HG02759 (cell line): ENCODE measurements around the gene RHOU.
"Not testable (repeated sequence)": the region's sequence is repeated elsewhere in the genome, so short reads cannot be mapped to it uniquely, and the experiment has no call there.

ENCODE experiments used
- ATAC-seq: cut with Tn5 transposase; IDR thresholded peaks from one replicate; pipeline ENCODE4 v1.9.1; 2021; ENCODE audit warnings: mild to moderate bottlenecking, moderate library complexity; ENCODE audit not compliant: unreplicated experiment

Gene RHOU

DNA sequence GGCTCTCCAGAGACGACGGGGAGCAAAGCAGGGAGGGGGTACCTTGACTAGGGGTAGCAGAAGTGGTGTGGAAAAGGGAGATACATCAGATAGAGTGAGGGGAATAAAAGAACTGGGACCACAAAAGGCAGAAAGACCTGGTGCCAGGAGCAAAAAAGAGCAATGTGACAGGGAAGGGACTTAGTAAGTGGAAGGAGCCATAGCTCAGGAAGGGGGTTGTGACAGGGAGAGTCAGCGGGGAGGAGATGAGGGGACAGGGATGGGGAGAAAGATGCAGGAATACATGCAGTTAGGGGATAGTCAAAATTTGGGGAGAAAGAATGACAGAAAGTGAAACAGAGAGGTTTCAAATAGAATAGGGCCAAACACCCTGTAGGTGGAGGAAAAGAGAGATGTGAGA, 20.5 kb downstream of the RHOU start:
- no peak for ATAC-seq

DNA sequence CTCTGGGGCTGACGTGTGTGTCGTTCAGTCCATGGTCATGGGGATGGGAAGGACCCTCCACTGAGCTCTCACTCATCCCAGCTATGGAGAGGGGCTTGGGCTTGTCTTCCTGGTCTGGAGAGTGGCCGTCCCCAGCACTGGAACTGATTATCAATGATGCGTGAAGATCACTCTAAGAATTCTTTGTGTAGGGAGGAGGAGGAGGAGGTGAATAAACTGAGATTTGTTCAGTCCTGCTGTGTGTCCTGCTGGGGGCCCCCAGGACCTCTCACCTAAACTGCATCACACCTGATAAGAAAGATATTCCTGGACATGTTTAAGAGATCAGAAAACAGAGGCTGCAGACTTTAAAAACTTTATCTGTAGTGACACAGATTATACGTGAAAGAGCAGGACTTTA, 21.2 kb downstream of the RHOU start:
- no peak for ATAC-seq

DNA sequence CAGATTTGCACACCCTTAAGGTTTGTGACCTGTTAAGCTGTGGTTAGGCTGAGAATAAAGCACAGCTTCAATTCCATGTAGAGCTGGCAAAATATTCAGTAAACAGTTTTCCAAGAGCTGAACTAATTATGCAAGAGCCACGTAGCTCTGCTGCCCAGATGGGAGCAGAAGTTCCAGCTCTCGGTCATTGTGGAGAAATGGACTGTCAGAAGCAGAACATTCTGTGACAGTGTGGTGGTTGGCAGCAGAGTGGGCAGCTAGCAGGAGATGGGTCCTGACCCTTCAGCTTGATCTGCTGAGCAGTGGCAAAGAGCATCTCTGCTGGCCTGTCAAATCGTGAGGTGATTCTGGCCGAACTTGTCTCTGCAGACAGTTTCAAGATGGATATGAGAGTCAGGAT, 23.2 kb downstream of the RHOU start:
- ATAC-seq: no peak

DNA sequence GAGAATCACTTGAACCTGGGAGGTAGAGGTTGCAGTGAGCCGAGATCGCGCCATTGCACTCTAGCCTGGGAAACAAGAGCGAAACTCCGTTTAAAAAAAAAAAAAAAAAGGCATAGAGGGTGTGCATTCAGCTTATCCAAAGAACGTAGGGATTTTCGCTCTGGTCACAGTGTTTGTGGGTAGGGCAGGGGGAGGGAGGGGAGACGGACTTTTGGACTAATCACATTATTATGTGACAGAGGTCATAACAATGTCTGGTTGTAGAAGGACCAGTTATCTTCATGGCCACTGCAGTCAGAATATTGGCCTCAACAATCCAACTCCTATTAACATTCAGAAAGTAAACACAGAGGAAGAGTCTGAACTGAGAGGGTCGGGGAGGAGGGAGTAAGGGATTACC, 25.7 kb downstream of the RHOU start:
- ATAC-seq: no peak

DNA sequence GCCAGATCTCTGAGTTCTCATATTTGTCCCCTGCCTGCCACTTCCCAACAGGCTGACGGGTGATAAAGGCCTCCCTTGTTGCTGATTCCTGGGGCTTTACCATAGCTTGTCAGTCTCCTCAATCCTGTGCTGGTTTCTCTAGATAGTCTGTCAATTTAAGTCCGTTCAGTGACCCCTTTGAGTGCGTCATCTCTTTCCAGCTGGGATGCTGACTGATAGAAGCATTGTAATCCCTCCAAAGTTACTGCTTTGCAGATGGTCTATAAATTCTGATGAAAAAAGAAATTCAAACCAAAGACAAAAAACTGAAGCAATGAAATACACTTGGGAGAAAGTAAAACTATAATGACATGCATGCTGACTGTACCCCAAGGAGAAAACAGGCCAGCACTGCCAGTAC, 28.3 kb downstream of the RHOU start:
- ATAC-seq: no peak

DNA sequence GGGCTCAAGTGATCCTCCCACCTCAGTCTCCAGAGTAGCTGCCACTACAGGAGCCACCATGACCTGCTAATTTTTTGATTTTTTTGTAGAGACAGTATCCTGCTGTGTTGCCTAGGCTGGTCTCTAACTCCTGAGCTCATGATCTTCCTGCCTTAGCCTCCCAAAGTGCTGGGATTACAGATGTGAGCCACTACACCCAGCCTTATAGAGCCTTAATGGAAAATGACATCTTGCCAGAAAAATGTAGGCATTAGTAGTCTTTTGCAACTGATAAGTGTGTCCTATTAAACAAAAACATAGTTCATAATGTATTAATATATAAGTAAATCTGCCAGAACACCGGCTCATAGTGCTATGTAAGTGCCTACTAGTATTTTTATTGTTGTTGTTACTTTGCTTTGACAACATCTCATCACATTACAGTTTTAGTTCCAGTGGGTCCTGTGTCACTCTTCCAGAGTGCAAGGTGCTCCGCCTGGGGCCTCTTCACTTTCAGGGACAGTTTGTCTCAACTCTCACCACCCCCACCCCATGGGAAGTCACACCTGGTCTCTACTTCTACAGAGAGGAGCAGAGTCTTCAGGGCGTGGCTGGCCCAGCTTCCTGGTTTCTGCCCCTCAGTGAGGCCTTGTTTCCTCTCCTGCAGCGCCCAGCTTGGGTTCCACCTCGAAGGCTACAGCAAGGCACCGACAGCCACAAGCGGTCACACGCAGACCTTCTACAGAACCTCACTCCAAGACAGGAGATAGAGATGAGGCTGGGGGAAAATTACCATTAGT, 30.1 kb downstream of the RHOU start:
- no peak for ATAC-seq

DNA sequence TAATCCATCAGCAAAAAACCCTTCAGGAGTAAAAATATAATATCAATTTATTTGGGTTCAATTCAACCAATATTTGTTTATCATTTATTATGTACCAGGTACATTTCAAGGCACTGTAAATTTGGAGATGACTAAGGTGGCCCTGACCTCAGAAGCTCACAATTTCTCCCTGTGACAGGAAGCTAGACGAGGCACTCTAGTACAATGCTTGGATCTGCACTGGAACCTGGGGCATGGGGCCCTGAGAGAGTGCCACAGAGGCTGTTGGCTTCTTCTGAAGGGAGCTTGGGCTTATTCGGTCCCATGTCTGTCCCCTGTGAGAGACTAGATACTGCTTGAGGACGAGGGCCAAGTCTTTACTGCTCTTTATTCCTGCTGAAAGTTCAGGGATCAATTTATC, 31.5 kb downstream of the RHOU start:
- ATAC-seq: no peak

DNA sequence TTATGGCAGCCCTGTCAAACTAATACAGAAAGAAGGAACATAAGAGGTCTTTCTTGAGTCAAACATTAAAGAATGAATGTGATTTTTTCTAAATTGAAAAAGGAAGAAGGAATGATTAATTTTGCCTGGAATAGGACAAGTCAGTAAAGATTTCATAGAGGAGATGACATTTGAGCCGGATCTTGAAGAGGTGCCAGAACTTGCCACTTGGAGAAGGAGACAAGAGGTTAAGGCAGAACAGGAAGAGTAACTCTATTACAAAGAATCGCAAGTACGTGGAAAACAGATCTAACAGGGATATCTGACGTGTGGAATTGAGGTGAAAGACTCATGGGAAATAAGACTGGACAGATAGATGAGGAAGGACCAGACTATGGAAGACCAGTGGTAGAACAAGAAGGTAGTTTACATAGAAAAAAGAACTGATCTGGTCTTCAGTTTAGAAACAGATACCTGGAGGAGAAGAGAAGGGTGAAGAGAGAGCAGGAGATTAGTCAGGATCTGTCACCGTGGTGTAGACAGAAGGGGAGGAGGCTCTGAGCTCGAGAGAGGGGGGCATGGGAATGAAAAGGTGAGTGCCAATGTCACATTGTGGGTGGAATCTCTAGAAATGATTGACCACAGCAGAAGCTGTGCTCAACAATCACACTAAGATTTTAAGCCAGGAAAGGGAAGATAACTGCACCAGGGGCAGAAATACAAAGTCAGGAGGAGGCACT, 32.5 kb downstream of the RHOU start:
- ATAC-seq: no peak

DNA sequence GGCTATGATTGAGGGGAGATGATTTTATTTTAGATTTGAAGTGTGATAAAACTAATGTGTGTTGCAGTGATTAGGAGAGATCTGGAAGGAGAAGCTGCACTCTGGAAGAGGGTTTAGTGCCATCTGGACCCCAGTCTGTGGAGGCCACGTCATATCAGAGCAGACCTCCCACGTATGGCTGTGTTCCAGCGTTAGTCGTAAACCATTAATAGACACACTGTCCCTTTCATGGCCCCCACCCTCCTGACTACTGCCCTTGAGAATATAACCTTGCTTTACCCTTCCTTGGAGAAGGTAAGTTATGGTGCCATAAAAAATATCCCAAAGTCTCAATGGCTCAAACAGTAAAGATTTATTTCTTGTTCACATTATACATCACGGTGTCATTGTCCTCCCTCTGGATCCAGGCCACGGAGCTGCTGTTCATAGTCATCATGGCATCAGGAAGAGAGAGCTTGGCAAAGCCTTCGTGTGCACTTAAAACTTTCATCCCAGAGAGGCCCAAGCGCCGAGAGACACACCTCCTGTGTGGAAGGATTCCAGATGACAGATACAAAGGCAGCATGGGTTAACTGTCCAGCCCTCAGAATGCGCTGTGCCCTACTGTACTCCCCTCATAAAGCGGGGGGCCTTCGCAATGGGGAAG, 33.2 kb downstream of the RHOU start:
- ATAC-seq: no peak

DNA sequence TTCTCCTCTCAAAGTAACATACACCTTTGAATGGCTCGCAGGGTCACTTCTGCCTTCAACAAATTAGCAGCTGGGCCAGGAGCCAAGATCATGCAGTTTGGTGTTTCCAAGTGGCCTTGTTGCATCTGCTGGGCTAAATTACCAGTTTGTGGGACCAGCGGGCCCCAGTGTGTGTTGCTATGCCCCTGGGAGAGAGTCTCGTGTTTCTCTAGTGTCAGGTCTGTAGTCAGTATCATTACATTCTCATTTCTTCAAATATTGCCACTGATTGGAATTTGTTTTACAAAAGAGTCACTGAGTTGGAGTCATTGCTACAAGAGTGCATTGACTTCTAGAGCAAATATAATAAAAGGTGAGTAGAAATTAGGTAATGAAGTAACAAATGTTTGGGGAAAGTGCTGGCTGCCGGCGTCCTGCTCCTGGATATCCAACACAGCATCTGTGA, 35.5 kb downstream of the RHOU start:
- no peak for ATAC-seq

DNA sequence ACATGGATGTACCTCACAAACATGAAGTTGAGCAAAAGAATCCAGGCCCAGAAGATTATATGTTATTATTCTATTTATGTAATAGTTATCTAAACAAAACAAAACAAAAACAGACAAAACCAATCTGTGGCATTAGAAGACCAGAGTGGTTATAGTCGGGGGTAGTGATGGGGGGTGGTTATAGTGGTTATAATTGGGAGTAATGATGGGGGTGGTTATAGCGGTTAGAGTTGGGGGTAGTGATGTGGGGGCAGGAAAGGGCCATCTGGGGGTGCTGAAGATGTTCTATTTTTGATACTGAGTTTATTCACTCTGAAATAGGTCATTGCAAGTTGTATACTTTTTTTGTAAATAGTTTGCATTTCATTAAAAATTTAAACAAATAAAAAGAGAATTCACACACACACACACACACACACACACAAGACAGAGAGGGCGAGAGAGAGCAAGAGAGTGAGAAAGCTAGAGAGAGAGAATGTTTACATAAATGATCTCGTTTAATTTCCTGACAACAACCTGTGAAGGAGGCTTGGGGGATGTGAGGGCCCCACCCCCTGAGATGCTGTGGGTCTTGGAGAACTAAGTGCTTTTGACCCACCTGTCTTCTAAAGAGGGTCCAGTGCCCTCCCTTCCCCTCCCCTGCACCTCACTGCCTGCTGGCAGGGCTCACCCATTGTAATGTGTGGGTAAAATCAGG, 37.4 kb downstream of the RHOU start:
- ATAC-seq: no peak

DNA sequence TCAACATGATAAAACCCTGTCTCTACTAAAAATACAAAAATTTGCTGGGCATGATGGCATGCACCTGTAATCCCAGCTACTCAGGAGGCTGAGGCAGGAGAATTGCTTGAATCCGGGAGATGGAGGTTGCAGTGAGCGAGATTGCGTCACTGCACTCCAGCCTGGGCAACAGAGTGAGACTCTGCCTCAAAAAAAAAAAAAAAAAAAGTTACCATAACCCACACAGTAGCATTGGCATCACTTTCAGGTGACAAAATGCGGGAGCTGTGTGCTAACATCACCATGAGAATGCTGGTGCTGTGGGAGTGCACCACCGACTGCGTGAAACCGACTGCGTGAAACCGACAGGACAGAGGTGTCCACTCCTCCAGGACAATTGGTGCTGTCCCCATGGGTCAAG, 40.7 kb downstream of the RHOU start:
- not testable (repeated sequence) for ATAC-seq

DNA sequence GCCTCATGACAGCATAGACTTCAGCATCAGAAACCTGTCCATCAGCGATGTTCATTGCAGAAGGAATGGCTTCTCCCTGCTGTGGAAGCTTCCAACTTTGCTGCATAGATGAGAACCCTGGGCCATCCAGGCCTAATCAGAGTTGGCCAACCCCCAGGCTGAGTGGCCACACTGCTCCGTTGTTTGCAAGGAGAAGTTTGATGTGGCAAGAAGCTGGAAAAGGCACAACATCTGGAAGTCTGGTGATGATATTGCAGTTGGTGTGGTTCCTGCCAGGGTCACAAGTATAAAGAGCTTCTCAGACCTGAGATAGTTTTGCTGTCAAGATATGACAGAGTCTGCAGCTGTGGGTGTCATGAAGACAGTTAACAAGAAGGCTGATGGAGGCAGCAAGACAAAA, 41.2 kb downstream of the RHOU start:
- ATAC-seq: no peak

DNA sequence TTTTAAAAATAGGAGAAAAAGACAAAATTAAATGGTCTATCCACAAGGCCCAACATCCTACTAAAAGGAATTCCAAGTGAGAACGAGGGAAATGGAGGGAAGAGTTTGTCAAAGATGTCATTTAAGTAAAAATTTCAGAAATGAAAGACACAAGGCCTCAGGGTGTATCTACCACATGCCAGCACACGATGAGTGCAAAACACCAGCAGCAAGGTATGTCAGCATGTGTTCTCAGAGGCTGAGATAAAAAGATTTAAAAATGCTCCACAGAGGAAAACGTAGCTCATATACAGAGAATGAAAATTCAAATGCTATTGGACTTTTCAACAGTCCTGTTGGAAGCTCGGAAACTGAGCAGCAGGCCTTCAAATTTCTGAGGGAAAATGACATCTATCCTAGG, 42.0 kb downstream of the RHOU start:
- no peak for ATAC-seq

DNA sequence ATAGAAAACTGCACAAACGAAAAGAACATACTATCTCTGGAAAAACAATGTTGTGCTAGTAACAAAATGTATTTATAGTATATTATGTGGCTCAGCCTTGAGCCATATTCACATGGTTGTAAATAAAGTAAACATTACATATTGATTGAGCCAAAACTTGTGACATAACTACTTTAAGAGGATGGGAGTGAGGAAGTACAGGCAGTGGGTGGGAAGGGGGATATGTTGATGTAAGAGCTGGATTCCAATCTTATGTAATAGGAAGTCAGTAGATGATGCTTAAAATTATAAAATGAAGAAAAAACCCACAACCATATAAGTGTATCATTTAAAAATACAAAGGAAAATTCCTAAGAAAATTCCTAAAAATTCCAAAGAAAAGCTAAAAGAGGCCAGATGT, 42.7 kb downstream of the RHOU start:
- ATAC-seq: no peak

DNA sequence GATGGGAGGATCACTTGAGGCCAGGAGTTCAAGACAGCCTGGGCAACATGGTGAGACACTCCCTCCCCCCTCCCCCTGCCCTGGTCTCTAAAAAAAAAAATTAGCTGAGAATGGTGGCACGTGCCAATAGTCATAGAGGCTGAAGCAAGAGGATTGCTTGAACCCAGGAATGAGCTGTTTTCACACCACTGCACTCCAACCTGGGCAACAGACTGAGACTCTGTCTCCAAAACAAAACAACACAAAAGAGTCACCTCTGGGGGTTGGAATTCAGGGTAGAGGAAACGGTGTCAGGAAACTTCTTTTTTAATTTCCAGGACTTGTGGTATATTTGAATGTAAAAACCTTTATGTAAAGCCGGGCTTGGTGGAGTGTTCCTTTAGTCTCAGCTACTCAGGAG, 43.2 kb downstream of the RHOU start:
- ATAC-seq: no peak

DNA sequence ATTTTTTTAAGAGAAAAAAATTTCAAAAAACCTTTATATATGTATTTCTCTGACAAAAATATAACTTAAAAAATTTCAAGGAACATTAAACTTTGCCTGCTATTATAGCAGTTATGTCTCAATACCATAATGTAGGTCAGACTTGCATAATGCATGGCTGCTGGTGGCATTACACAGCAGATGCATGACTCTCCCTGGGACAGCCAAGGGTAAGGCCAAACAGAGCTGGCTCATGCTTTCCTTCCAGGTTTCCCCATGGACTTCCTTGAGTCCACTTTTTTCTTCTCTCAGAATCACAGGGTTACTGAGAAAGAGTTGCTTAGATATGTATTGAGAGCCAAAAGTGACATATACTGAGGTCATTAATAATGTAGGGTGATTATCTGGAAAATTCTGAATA, 43.7 kb downstream of the RHOU start:
- ATAC-seq: no peak

DNA sequence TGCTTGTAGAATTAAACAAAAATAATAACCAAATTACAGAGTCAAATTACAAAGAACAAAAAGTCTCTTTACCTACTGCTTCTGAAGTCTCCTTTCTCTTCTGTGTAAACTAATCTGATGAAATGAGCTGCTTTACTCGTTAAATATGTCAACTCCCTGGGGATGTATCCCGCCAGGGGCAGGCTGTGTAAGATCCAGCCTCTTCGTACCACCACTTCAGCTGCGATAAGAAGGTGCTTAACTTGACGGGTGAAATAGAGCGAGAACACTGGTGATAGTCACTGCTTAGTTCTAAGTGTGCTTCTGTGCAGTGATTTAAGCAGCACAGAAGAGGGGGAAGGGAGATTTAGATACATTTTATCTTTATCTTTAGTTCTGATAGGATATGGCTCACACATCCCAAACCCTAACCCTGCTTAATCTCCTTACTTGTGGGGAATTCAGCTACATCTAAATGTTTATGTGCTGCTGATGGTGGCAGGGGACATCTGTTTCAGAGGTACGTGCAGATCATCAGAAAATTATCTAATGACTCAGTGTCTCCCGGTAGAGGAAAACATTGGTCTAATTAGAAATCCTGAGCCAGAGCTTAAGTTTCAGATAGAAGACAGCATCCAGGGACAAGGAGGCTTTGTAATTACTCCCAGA, 46.0 kb downstream of the RHOU start:
- no peak for ATAC-seq

DNA sequence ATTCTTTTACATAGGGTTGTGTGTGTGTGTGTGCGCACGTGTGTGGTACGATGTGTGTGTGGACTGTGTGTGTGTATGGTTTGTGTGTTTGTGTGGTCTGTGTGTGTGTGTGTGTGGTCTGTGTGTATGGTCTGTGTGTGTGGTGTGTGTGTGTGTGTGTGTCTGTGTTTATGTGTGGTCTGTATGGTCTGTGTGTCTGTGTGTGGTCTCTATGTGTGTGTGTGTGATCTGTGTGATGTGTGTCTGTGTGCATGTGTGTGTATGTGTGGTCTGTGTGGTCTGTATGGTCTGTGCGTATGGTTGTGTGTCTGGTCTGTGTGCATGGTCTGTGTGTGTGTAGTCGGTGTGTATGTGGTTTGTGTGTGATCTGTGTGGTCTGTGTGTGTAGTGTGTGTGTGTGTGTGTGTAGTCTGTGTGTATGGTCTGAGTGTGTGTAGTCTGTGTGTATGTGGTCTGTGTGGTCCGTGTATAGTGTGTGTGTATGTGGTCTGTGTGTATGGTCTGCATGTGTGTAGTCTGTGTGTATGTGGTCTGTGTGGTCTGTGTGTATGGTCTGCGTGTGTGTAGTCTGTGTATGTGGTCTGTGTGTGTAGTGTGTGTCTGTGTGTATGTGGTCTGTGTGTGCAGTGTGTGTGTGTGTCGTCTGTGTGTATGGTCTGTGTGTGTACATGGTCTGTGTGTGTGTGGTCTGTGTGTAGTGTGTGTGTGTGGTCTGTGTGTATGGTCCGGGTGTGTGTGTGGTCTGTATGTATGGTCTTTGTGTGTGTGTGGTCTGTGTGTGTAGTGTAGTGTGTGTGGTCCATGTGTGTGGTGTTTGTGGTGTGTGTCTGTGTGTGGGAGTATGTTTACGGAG, 46.8 kb downstream of the RHOU start:
- ATAC-seq: no peak
